NCI-H2081 (cell line): ENCODE measurements around the gene KSR2.

Source experiments
- DNase-seq, 2 experiments: peaks; one replicate each; lab custom pipeline; 2025; lab: John Stamatoyannopoulos, UW

The KSR2 gene

GRCh38 chr12:117968151-117968789 is 520 bp downstream of the KSR2 start:
- DNase-seq, result peak in 1 of 2 experiments; percentile 30

DNA sequence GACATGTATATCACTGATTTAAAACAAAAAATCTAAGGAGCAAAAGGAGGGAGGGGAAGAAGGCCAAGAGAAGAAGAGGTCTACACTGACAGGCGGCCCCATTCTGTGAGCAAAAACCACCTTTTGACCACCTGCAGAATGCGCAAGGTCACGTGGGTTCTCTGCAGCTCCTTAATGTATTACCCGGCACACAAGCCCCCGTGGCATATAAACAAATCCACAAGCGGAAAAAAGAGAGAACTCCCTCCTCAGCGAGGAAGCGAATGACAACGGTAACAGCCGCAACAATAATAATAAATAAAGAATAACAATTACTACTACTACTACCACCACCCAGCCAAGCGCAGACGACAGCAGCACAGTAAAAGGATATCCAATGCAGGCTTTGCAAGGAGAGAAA is 1.3 kb downstream of the KSR2 start:
- DNase-seq, result peak in 1 of 2 experiments; percentile 20

DNA sequence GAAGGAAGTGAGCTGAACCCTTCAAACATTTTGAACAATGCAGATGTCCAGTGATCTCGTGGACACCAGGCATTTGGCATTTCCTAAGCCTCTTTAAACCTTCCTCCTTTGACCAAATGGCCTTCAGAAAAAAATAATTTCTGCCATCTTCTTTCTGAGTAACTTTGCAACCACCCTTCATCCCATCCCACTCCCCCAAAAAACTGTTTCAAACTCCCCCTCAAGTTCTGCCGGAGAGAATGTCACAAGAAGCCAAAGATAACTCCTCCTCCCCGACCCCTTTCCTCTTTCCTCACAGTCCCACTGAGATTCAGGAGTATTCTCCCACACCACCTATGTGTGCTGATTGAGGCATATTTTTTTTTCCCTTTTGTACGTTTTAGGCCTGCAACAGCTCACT is 1.7 kb downstream of the KSR2 start:
- no peak for DNase-seq

DNA sequence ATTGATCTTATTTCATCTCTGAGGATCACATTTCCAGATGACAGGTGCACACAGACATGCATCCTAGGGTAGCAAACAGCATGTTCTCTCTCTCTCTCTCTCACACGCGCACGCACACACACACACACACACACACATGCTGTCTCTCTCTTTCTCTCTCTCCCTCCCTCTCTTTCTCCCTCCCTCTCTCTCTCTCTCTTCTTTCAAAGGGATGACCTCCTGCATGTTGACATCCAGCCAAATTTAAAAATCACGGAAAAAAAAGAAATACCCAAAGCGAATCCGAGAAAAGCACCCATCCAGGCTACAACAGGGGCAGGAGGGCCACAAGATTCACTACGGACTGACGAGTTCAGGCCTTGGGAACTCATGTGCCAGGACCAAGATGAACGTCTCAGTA is 2.3 kb downstream of the KSR2 start:
- peak in 1 of 2 experiments; percentile 19 for DNase-seq

DNA sequence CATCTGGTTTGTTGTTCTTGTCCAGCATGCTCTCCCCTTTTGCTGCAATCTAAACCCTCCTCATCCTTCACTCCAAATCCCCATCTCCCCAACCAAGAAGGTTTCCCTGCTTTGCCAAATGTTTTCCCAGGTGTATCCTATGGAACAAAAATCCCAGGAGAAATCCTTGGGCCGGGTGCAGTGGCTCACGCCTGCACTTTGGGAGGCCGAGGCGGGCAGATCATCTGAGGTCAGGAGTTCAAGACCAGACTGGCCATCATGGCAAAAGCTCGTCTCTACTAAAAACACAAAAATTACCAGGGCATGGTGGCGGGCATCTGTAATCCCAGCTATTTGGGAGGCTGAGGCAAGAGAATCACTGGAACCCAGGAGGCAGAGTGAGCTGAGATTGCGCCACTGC is 5.0 kb downstream of the KSR2 start:
- DNase-seq, result no peak

GRCh38 chr12:117936722-117937484 is 31.9 kb downstream of the KSR2 start:
- DNase-seq, result no peak

DNA sequence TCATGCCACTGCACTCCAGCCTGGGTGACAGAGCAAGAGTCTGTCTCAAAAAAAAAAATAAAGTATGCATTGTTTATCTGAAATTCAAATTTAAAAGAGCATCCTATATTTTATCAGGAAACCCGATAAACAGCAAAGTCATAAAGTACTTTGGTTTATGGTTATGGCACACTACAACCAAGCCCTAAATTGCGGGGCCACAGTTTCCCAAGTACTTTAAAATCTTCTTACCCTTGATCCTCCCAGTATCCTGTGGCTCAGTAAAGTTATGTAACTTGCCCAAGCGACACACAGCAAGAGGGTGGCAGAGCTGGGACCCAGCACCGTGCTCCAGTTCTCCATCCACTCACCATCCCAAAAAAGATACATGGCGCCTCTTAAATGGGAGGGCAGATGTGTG is 35.2 kb downstream of the KSR2 start:
- no peak for DNase-seq

DNA sequence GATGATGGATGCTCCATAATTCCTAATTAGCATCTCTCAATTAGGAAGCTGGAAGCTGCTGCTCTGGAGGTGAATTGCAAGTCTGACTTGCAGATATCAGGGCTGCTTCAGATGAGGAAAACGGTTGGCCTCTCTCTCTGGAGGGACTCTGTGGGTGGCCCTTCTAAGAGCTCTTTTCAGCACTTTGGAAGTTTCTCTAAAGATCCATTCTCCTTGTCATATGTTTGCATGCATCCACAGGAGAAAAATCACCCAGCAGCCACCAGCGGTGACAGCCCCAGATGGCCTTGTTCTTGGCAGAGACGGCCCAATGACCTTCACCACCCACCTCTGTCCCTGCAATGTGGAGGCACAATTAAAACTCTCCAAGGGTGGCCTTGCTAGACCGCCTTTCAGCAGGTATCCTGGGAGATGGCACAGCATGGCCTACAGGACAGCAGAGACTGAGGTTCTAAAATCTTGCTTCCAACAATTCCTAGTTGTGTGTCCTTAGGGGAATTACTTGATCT is 42.3 kb downstream of the KSR2 start:
- DNase-seq, result no peak

DNA sequence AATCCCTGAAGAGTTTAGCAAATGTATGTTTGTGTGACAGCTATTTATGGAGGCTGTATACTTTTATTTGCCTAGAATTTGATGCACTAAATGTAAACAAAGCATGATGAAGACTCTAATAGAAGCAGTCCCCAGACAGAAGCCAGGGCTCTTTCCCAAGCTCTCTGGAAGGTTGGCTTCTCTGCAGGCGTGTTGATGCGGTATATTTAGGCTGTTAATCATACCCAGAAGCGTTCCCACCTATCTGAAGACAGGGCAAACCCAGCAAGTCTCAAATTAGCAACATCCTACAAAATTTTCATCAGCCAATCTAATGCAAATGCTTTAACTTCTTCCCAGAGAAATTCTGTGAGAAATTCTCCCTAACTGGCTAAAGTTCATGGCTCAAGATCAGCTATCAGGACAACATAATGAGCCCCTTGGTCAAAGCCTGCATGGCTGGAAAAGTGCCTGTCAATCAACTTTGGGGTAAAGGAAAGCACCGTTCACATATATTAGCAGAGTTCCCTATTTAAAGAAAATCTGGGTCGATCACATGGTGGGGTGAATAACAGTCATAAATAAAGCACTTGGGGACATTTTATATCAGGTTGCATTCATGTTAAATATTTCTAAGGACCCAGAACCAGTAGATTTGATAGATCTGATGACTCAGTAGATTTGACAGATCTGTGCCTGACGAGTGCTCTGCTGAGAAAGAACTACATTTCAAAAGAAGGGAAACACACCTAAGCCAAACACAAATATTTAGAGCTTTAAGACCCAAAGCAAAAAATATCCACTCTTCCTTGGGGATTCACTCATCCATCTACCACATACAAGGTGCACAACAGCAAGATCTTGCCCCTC is 46.6 kb downstream of the KSR2 start:
- DNase-seq, result no peak

DNA sequence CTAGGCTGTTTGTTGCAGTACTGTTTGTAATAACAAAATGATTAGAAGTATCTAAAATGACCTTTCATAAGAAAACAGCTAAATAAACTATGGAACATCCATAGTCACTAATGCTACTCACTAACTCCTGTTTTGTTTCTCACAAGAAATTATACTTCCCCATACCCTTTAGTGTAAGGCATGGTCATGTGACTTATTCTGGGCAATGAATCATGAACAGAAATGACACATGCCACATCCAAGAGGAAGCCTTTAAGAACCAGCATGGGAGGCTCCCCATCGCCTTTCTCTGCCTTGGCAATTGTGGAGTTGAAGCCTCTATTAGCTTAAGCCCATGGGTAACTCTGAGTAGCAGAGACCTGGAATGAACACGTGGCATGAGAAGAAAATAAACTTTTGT is 49.3 kb downstream of the KSR2 start:
- no peak for DNase-seq

DNA sequence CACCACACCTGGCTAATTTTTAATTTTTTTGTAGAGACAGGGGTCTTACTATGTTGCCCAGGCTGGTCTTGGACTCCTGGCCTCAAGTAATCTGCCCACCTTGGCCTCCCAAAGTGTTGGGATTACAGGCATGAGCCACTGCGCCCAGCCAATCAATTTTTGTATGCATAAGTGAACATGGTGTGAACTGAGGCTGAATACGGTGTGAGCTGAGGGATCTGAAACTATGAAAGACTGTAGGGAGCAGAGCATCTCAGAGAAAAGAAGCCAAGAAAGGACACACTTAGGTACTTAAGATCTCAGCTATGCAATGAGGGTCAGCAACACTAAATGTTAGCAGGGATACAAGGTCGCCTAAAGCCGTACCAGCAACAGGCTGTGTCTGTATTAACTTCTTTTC is 54.1 kb downstream of the KSR2 start:
- DNase-seq, result no peak

DNA sequence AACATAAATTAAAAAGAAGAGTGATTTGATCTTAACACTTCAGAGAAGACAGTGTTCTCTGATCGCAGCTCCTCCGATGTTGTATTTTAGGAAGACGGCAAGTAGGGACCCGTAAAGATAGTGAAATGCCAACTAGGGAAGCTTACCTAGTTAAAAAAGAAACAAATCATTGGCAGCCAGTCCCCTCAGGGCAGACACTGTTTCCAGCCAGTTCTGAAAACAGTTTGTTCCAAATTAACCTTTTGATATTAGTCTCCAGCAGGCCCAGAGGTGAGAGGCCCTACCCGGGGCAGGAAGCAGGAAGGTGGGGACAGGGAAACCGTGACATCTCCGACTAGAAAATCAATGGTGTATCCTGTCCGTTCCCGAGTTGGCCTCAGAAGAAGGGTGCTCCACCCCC is 56.0 kb downstream of the KSR2 start:
- DNase-seq, result no peak

DNA sequence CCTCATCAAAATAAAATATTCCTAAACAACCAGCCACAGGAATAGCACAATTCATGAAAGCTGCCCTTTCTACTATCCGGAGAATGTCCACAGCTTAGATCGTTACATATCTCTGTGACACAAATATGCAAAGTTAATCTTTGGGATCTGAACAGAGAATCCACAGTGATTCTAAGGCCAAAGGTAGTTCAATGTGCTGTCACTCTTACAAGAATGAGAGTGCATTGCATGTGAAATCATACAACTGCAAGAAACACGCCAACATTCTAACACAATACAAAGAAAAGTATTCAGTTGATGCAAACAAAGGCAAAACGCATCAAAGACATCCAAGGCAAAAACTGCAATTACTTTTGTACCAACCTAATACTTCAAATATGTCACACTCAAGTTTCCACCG is 60.4 kb downstream of the KSR2 start:
- no peak for DNase-seq

- DNase-seq, result no peak
These were observed 61.6 kb downstream of the KSR2 start for GRCh38 chr12:117907108-117907689.

DNA sequence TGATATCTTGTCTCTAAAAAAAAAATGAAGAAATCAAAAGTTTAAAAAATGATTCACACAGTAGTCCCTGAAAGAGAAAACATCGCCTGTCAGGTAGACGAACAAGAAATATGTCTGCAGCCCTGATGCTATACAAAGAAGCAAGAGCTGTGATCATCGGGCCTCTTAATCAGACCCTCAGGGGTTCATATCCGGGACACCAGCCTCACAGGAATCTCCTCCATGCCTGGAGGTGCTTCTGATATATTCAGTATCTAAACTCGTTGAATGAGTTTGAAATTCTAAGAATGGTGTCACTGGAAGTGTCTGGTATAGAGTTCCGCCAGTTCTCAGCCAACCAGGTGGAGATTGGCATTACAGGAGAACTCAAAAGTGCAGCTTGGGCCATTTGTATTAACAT is 64.7 kb downstream of the KSR2 start:
- no peak for DNase-seq

GRCh38 chr12:117903110-117903840 is 65.5 kb downstream of the KSR2 start:
- no peak for DNase-seq

DNA sequence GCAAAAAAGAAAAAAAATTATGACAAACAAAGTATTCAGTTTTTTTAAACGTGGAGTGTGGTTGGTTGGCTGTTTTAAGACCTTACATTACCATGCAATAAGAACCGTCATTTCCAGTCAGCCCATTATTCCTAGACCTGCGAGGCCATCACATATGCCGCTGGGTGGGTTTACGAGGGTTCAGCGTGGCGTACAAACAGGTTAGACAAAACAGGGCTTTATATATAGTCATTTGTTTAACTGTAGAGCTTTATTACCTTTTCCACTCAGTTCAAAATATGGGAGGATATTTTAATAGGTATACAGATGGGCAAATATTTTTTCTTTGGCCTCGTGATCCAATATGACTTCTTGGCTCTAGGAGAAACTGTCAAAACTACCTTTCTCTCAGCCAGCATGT is 67.2 kb downstream of the KSR2 start:
- DNase-seq, result no peak

DNA sequence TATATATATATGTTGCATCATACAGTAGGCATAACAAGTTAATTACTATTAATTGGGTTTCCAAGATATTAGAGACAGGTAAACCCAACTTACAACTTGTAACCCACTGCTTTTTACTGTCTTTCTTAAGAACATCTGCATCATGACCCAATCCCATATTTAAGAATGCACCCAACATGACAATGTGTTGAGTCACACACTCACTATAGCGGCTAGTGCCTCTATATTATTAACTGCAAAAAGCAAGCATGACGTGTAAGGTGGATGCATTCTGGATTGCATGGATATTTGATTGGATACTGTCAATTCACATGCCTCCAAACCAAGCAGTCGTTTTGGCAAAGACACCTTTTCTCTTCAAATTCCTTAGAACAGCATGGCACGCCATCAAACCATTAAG is 68.2 kb downstream of the KSR2 start:
- no peak for DNase-seq

- no peak for DNase-seq
These were observed 71.2 kb downstream of the KSR2 start for GRCh38 chr12:117897372-117898161.

GRCh38 chr12:117896009-117896408 is 72.8 kb downstream of the KSR2 start:
- DNase-seq, result no peak

GRCh38 chr12:117892441-117892840 is 76.3 kb downstream of the KSR2 start:
- DNase-seq, result no peak
